HCT116 (cell line): ENCODE data around the gene LACTBL1. TPM values are rescaled to one million over a fixed set of nuclear protein-coding genes. Genes with fewer than 3 reads are reported as not detected.

Source experiments
- ATAC-seq: fragments of 200-7000 bp; cut with Tn5 transposase; 2 replicates; pipeline ENCODE4 v1.9.1; 2020; ENCODE audit warnings: mild to moderate bottlenecking, moderate library complexity
- BruUV-seq: library from RNA; stranded (reverse); fragments of 400-500 nt; replicated peaks from 2 replicates; lab custom pipeline; 2021; lab: Mats Ljungman, UMichigan
- CTCF ChIA-PET: fragments of 300-600 bp; sonication (Branson Sonifier 250); formaldehyde crosslinking; loops from one replicate; lab custom pipeline; 2021; ENCODE audit warnings: antibody characterized with exemption; lab: Charles Lee
- POLR2A ChIA-PET: fragments of 300-600, 350-600 bp; sonication (Branson Sonifier 250); formaldehyde crosslinking; loops from one replicate; lab custom pipeline; 2021; ENCODE audit warnings: antibody characterized with exemption; lab: Charles Lee
- RAD21 ChIA-PET, 2 experiments: fragments of 300-600 bp; sonication (Branson Sonifier 250); formaldehyde crosslinking; loops; one replicate each; lab custom pipeline; 2023; ENCODE audit warnings: low total read pairs in 2 of 2; ENCODE audit not compliant: uncharacterized antibody in 2 of 2, unreplicated experiment in 2 of 2, low non-redundant PET in 1 of 2; lab: Charles Lee
- DNase-seq: peaks from one replicate; pipeline ENCODE4 v3.0.0-alpha.2; 2010; ENCODE audit warnings: low read depth, low spot score
- H2AFZ ChIP-seq: fragments of 200-600 bp; shearing (Covaris generic), sonication (generic); 2 replicates; pipeline ENCODE4 v1.6.1; 2017; ENCODE audit warnings: low read depth, mixed run types, mixed read lengths, antibody characterized with exemption, low read length; ENCODE audit not compliant: poor library complexity, severe bottlenecking
- H3K27ac ChIP-seq: 2 replicates; pipeline ENCODE4 v1.5.1; 2012; ENCODE audit warnings: low read depth, low read length
- H3K27me3 ChIP-seq: fragments of 200-600 bp; sonication (generic); 2 replicates; pipeline ENCODE4 v1.6.1; 2016; ENCODE audit warnings: mixed run types, low read length, mixed read lengths; ENCODE audit not compliant: insufficient read depth
- H3K36me3 ChIP-seq, 2 experiments: fragments of 200-500 bp in 1 of 2; fragments of 200-600 bp in 1 of 2; sonication (Bioruptor generic) in 1 of 2; sonication (generic) in 1 of 2; 2 replicates each; pipeline versions ENCODE4 v1.5.1 to v1.6.1; 2014 to 2016; ENCODE audit warnings: low read length in 2 of 2, inconsistent platforms in 1 of 2, mixed read lengths in 1 of 2, mixed run types in 1 of 2; ENCODE audit not compliant: insufficient read depth in 2 of 2, control insufficient read depth in 1 of 2
- H3K4me1 ChIP-seq, 2 experiments: fragments of 200-600 bp in 1 of 2; sonication (generic) in 1 of 2; 2 replicates each; pipeline versions ENCODE4 v1.5.1 to v1.6.1; 2012 to 2017; ENCODE audit warnings: low read length in 2 of 2, inconsistent platforms in 1 of 2, mild to moderate bottlenecking in 1 of 2, mixed read lengths in 1 of 2, mixed run types in 1 of 2, moderate library complexity in 1 of 2; ENCODE audit not compliant: insufficient read depth in 2 of 2, control insufficient read depth in 1 of 2
- H3K4me2 ChIP-seq: fragments of 200-600 bp; sonication (generic); 2 replicates; pipeline ENCODE4 v1.6.1; 2017; ENCODE audit warnings: mixed run types, low read length, mixed read lengths
- H3K4me3 ChIP-seq, 2 experiments: fragments of 200-600 bp in 1 of 2; sonication (generic) in 1 of 2; replicated peaks in 1 of 2; 2 replicates each; pipeline ENCODE4 v1.5.1; 2011 to 2016; ENCODE audit warnings: low read length in 2 of 2, control low read depth in 1 of 2, low read depth in 1 of 2, mild to moderate bottlenecking in 1 of 2, mixed read lengths in 1 of 2, mixed run types in 1 of 2
- H3K79me2 ChIP-seq: fragments of 200-600 bp; sonication (generic); 2 replicates; pipeline ENCODE4 v1.6.1; 2017; ENCODE audit warnings: mild to moderate bottlenecking, mixed run types, low read length, moderate library complexity, mixed read lengths; ENCODE audit not compliant: insufficient read depth
- H3K9ac ChIP-seq: fragments of 200-600 bp; sonication (generic); 2 replicates; pipeline ENCODE4 v1.6.1; 2016; ENCODE audit warnings: low read length, mixed read lengths
- H3K9me2 ChIP-seq: fragments of 200-600 bp; sonication (generic), shearing (Covaris generic); 2 replicates; pipeline ENCODE4 v1.6.1; 2017; ENCODE audit warnings: mixed run types, mild to moderate bottlenecking, moderate library complexity; ENCODE audit not compliant: insufficient read depth
- H3K9me3 ChIP-seq, 2 experiments: fragments of 200-500 bp in 1 of 2; fragments of 200-600 bp in 1 of 2; sonication (Bioruptor generic) in 1 of 2; sonication (generic) in 1 of 2; 2 replicates each; pipeline ENCODE4 v1.6.1; 2014 to 2017; ENCODE audit warnings: low read length in 2 of 2, mixed read lengths in 2 of 2, inconsistent platforms in 1 of 2, low read depth in 1 of 2, mild to moderate bottlenecking in 1 of 2, mixed run types in 1 of 2, moderate library complexity in 1 of 2; ENCODE audit not compliant: control insufficient read depth in 1 of 2, insufficient read depth in 1 of 2
- H4K20me1 ChIP-seq: fragments of 200-600 bp; sonication (generic), shearing (Covaris generic); 2 replicates; pipeline ENCODE4 v1.6.1; 2017; ENCODE audit warnings: mixed run types, mild to moderate bottlenecking, moderate library complexity; ENCODE audit not compliant: insufficient read depth
- FOSL1 ChIP-seq: IDR thresholded peaks from 2 replicates; pipeline ENCODE4 v1.6.1; 2012; ENCODE audit warnings: low read depth
- RAD21 ChIP-seq: IDR thresholded peaks from 2 replicates; pipeline ENCODE4 v1.6.1; 2012; ENCODE audit warnings: low read depth, mild to moderate bottlenecking
- SP1 ChIP-seq: IDR thresholded peaks from 2 replicates; pipeline ENCODE4 v1.6.1; 2012; ENCODE audit warnings: low read depth
- TCF7L2 ChIP-seq: IDR thresholded peaks from 2 replicates; pipeline ENCODE4 v1.7.0; 2011; ENCODE audit warnings: borderline replicate concordance, inconsistent platforms; ENCODE audit not compliant: insufficient read depth, insufficient read length; ENCODE audit errors: extremely low read depth
- YY1 ChIP-seq: IDR thresholded peaks from 2 replicates; pipeline ENCODE4 v1.6.1; 2011; ENCODE audit warnings: low read length, low read depth, moderate library complexity, mild to moderate bottlenecking; ENCODE audit not compliant: insufficient replicate concordance; ENCODE audit errors: extremely low read depth
- intact Hi-C: fragments of 100-400 bp; cut with micrococcal nuclease; formaldehyde crosslinking; loops from 2 replicates; pipeline ENCODE4 v1.10.0; 2022
- total RNA-seq: library from RNA; stranded (reverse); gene quantifications from one replicate; pipeline ENCODE4 v1.2.1, GENCODE V29; 2021; ENCODE audit not compliant: unreplicated experiment
- TF ChIP-seq, protein P1 (sequence below), 3 experiments: fragments of 200-600 bp in 1 of 3; sonication (generic) in 1 of 3; IDR thresholded peaks in 2 of 3; conservative IDR thresholded peaks in 1 of 3; 2 replicates each; pipeline ENCODE4 v1.5.1; 2012 to 2017; ENCODE audit warnings: low read depth in 2 of 3, low read length in 2 of 3, antibody characterized with exemption in 1 of 3, borderline replicate concordance in 1 of 3, control low read depth in 1 of 3, mild to moderate bottlenecking in 1 of 3, mixed read lengths in 1 of 3, mixed run types in 1 of 3, moderate library complexity in 1 of 3; ENCODE audit not compliant: insufficient read depth in 1 of 3

LACTBL1 gene
- total RNA-seq, 1 experiment from 2014 or later: not detected

DNA sequence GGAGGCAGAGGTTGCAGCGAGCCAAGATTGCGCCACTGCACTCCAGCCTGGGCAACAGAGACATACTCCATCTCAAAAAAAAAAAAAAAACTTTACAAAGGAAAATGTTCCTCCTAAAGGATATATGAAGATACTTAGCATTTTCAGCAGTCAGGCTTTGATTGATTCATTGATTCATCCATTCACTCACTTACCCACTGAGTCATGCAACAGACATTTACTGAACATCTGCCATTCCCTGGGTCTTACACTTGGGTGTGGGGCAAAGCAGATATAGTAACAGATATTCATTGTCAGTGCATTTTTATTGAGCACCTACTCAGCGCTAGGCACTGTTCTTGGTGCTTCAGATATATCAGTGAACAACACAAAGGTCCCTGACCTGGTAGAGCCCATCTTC lies 5.6 kb upstream of the LACTBL1 start:
- intact Hi-C loops: loop anchor here (5.0 to 10.0 kb wide), 2 partner anchors 294 to 427 kb away; no protein-coding TSS in a partner anchor
- no peak overlapping the region for H2AFZ ChIP-seq
- H3K9ac ChIP-seq: no peak overlapping the region
- H3K36me3 ChIP-seq: no peaks in the 10 kb centered on the region
- no peaks in the 10 kb centered on the region for H3K27me3 ChIP-seq
- ChIA-PET RAD21 (no interaction called here), POLR2A (no interaction called here), CTCF (interaction anchor here (0.6 to 1.4 kb wide), 3 partner anchors 124 to 562 kb away, joined by 3 to 11 read pairs (median 4); no protein-coding TSS in a partner anchor)
- 0 out of 2 replicates have a peak, but pooled peaks have one; percentile 20 for TF ChIP-seq FOSL1
- TF ChIP-seq SP1: no peak
- no TSS peak for BruUV-seq
- H3K9me3 ChIP-seq: no peaks in the 10 kb centered on the region
- ATAC-seq: no peak
- DNase-seq: no peak
- no peaks in the 10 kb centered on the region for H3K79me2 ChIP-seq
- no peak overlapping the region for H3K27ac ChIP-seq
- no peak overlapping the region for H3K4me3 ChIP-seq
- H4K20me1 ChIP-seq: no peaks in the 10 kb centered on the region
- H3K9me2 ChIP-seq: no peaks in the 10 kb centered on the region
- peaks cover 4 to 22% of the 10 kb centered on the region in 2 experiments; a peak in 2 of 4 replicates for H3K4me1 ChIP-seq
- H3K4me2 ChIP-seq: peak overlapping the region; percentile 11; the same call in 1 of the 2 replicates

DNA sequence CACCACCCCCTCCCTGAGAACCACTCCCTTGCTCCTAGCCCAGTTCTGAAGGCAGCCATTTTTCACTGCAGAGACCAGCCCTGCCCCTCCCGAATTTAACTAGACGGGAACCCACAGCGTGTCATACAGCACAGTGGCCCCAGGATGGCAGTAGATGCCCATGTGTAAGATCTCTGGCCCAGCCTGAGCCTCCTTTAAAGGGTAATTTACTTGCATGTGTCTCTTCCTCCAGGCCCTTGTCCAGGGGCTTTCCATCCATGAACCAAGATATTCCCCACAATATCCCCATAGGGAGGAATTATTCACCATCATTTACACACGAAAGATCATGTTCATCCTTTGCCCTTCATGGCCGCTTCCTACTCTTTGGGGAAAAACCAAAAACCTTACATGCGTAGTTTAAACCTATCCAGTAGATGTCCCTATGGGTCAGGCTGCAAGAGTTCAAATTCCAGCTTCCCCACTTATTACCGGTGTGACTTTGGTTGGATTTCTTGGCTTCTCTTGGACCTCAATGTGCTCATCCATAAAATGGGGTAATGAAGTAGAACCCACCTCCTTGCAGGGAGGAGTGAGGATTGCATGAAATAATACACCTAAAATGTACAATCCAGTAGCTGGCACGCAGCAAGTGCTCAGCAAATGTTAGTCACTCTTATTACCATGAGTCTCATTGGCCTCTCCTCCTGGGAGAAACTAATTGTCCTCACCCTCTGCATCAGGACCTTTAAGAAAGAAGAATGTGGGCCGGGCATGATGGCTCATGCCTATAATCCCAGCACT lies 4.0 kb upstream of the LACTBL1 start:
- TF ChIP-seq TCF7L2: no peak
- peak; percentile 96 for TF ChIP-seq RAD21
- TF ChIP-seq, protein P1, sequence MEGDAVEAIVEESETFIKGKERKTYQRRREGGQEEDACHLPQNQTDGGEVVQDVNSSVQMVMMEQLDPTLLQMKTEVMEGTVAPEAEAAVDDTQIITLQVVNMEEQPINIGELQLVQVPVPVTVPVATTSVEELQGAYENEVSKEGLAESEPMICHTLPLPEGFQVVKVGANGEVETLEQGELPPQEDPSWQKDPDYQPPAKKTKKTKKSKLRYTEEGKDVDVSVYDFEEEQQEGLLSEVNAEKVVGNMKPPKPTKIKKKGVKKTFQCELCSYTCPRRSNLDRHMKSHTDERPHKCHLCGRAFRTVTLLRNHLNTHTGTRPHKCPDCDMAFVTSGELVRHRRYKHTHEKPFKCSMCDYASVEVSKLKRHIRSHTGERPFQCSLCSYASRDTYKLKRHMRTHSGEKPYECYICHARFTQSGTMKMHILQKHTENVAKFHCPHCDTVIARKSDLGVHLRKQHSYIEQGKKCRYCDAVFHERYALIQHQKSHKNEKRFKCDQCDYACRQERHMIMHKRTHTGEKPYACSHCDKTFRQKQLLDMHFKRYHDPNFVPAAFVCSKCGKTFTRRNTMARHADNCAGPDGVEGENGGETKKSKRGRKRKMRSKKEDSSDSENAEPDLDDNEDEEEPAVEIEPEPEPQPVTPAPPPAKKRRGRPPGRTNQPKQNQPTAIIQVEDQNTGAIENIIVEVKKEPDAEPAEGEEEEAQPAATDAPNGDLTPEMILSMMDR (IDR thresholded peaks at IDR 0.05 in 2 of 3, conservative IDR thresholded peaks at IDR 0.05 in 1 of 3; ENCODE audit: borderline replicate concordance in 1 of 3, insufficient read depth in 1 of 3, low read depth in 2 of 3, low read length in 2 of 3): peak; percentile 90 to 98 (median 95)
- TF ChIP-seq YY1: peak; percentile 89
- no peaks in the 10 kb centered on the region for H4K20me1 ChIP-seq
- peak; percentile 98 for ATAC-seq
- H3K27me3 ChIP-seq: no peaks in the 10 kb centered on the region
- peak overlapping the region; percentile 69 for H2AFZ ChIP-seq
- BruUV-seq: no TSS peak
- RAD21 ChIA-PET: interaction anchor here (0.6 to 1.0 kb wide), 4 partner anchors 45 to 563 kb away, joined by 3 to 8 read pairs (median 4); no protein-coding TSS in a partner anchor
- no peaks in the 10 kb centered on the region for H3K9me2 ChIP-seq
- H3K4me2 ChIP-seq: peak overlapping the region; percentile 52
- intact Hi-C loops: loop anchor here (1.0 to 10.0 kb wide), 7 partner anchors 122 to 564 kb away; no protein-coding TSS in a partner anchor
- H3K4me1 ChIP-seq: peaks cover 4 to 22% of the 10 kb centered on the region in 2 experiments; a peak in 2 of 4 replicates
- 0 out of 4 replicates have a peak overlapping the region, but pooled peaks of 1 of the 2 experiments have one; percentile 2 for H3K4me3 ChIP-seq
- no peak overlapping the region for H3K27ac ChIP-seq
- peak; percentile 78 for DNase-seq
- peak overlapping the region; percentile 10; the same call in 1 of the 2 replicates for H3K9ac ChIP-seq
- H3K36me3 ChIP-seq: no peaks in the 10 kb centered on the region
- no peaks in the 10 kb centered on the region for H3K79me2 ChIP-seq
- H3K9me3 ChIP-seq: no peaks in the 10 kb centered on the region
- CTCF ChIA-PET: interaction anchor here (0.5 to 3.3 kb wide), 11 partner anchors 8 to 675 kb away, joined by 3 to 47 read pairs (median 4); no protein-coding TSS in a partner anchor
- POLR2A ChIA-PET: interaction anchor here (1.6 kb wide), 1 partner anchor 208 kb away, joined by 4 read pairs; no protein-coding TSS in a partner anchor
